WTC11 (cell line): ENCODE measurements around the gene MYBPHL. TPM values are rescaled to one million over a fixed set of nuclear protein-coding genes. Genes with fewer than 3 reads are reported as not detected.

Experiments
- ATAC-seq: fragments of 200-7000 bp; cut with Tn5 transposase; 2 replicates; pipeline ENCODE4 v1.10.0; 2021; ENCODE audit warnings: mild to moderate bottlenecking, moderate library complexity
- CTCF ChIA-PET: fragments of 300-600 bp; sonication (Branson Sonifier 250); formaldehyde crosslinking; loops from one replicate; lab custom pipeline; 2021; ENCODE audit warnings: antibody characterized with exemption; lab: Charles Lee
- POLR2A ChIA-PET: fragments of 350-600 bp; sonication (Branson Sonifier 250); formaldehyde crosslinking; loops from one replicate; lab custom pipeline; 2021; ENCODE audit warnings: antibody characterized with exemption; lab: Charles Lee
- DNase-seq: peaks from one replicate; pipeline ENCODE4 v3.0.0; 2021; ENCODE audit warnings: low spot score
- H3K27ac Mint-ChIP-seq: 2 replicates; pipeline ENCODE4 v1.8.0; 2021; ENCODE audit warnings: mixed read lengths
- H3K27me3 Mint-ChIP-seq: 2 replicates; pipeline ENCODE4 v1.8.0; 2021; ENCODE audit warnings: low read depth, mild to moderate bottlenecking, moderate library complexity, mixed read lengths
- H3K36me3 Mint-ChIP-seq: 2 replicates; pipeline ENCODE4 v1.8.0; 2021; ENCODE audit warnings: mixed read lengths
- H3K4me1 Mint-ChIP-seq: 2 replicates; pipeline ENCODE4 v1.8.0; 2022; ENCODE audit warnings: mixed read lengths
- H3K4me3 Mint-ChIP-seq: 2 replicates; pipeline ENCODE4 v1.8.0; 2021; ENCODE audit warnings: mild to moderate bottlenecking, moderate library complexity, mixed read lengths
- H3K9me3 Mint-ChIP-seq: 2 replicates; pipeline ENCODE4 v1.8.0; 2021; ENCODE audit warnings: mixed read lengths
- ATF6 ChIP-seq: sonication (generic); formaldehyde crosslinking; IDR thresholded peaks from 2 replicates; pipeline ENCODE4 v1.8.1; 2023; ENCODE audit warnings: mild to moderate bottlenecking, missing genetic modification reagents
- CREB1 ChIP-seq: sonication (generic); formaldehyde crosslinking; IDR thresholded peaks from 2 replicates; pipeline ENCODE4 v1.8.0; 2023; ENCODE audit warnings: mild to moderate bottlenecking, missing genetic modification reagents
- ELF4 ChIP-seq: sonication (generic); formaldehyde crosslinking; IDR thresholded peaks from 2 replicates; pipeline ENCODE4 v1.8.1; 2022; ENCODE audit warnings: low read depth, mild to moderate bottlenecking, moderate library complexity, missing genetic modification reagents
- GTF2I ChIP-seq: fragments of 250-450 bp; sonication (Bioruptor Pico); conservative IDR thresholded peaks from 2 replicates; pipeline ENCODE4 v1.4.0; 2021; ENCODE audit warnings: mild to moderate bottlenecking
- MXD4 ChIP-seq: fragments of 250-450 bp; sonication (Bioruptor Pico); IDR thresholded peaks from 2 replicates; pipeline ENCODE4 v1.8.0; 2021; ENCODE audit warnings: mild to moderate bottlenecking, moderate library complexity, borderline replicate concordance
- MYBL2 ChIP-seq: sonication (generic); formaldehyde crosslinking; IDR thresholded peaks from 2 replicates; pipeline ENCODE4 v1.8.1; 2023; ENCODE audit warnings: mild to moderate bottlenecking, moderate library complexity, missing genetic modification reagents
- ZNF512 ChIP-seq: sonication (generic); formaldehyde crosslinking; IDR thresholded peaks from 2 replicates; pipeline ENCODE4 v1.8.1; 2022; ENCODE audit warnings: missing genetic modification reagents, borderline replicate concordance
- total RNA-seq: library from RNA; stranded (reverse); gene quantifications from 3 replicates; pipeline ENCODE4 v1.2.3, GENCODE V29; 2021
- TF ChIP-seq, protein P1 (sequence below): sonication (generic); formaldehyde crosslinking; IDR thresholded peaks from 2 replicates; pipeline ENCODE4 v1.8.1; 2023; ENCODE audit warnings: mild to moderate bottlenecking, missing genetic modification reagents, borderline replicate concordance
- TF ChIP-seq, protein P2 (sequence below): sonication (generic); formaldehyde crosslinking; IDR thresholded peaks from 2 replicates; pipeline ENCODE4 v1.8.1; 2022; ENCODE audit warnings: low read depth, mild to moderate bottlenecking, moderate library complexity, missing genetic modification reagents, borderline replicate concordance
- TF ChIP-seq, protein P3 (sequence below): fragments of 250-450 bp; sonication (Bioruptor Pico); conservative IDR thresholded peaks from 2 replicates; pipeline ENCODE4 v1.9.0; 2021; ENCODE audit warnings: mild to moderate bottlenecking
- TF ChIP-seq, protein P4 (sequence below): sonication (generic); formaldehyde crosslinking; IDR thresholded peaks from 2 replicates; pipeline ENCODE4 v1.8.1; 2023; ENCODE audit warnings: mild to moderate bottlenecking, missing genetic modification reagents
- TF ChIP-seq, protein P5 (sequence below): sonication (generic); formaldehyde crosslinking; IDR thresholded peaks from 2 replicates; pipeline ENCODE4 v1.8.0; 2023; ENCODE audit warnings: missing genetic modification reagents

MYBPHL gene
- total RNA-seq, 1 experiment from 2014 or later, result 1.2 TPM

- Mint-ChIP-seq H3K4me1 (peaks cover 8% of the 10 kb centered on the region), H3K27me3 (no peaks in the 10 kb centered on the region), H3K27ac (no peak overlapping the region), H3K4me3 (no peak overlapping the region), H3K36me3 (peaks cover 38% of the 10 kb centered on the region), H3K9me3 (no peaks in the 10 kb centered on the region)
- TF ChIP-seq, protein P1, sequence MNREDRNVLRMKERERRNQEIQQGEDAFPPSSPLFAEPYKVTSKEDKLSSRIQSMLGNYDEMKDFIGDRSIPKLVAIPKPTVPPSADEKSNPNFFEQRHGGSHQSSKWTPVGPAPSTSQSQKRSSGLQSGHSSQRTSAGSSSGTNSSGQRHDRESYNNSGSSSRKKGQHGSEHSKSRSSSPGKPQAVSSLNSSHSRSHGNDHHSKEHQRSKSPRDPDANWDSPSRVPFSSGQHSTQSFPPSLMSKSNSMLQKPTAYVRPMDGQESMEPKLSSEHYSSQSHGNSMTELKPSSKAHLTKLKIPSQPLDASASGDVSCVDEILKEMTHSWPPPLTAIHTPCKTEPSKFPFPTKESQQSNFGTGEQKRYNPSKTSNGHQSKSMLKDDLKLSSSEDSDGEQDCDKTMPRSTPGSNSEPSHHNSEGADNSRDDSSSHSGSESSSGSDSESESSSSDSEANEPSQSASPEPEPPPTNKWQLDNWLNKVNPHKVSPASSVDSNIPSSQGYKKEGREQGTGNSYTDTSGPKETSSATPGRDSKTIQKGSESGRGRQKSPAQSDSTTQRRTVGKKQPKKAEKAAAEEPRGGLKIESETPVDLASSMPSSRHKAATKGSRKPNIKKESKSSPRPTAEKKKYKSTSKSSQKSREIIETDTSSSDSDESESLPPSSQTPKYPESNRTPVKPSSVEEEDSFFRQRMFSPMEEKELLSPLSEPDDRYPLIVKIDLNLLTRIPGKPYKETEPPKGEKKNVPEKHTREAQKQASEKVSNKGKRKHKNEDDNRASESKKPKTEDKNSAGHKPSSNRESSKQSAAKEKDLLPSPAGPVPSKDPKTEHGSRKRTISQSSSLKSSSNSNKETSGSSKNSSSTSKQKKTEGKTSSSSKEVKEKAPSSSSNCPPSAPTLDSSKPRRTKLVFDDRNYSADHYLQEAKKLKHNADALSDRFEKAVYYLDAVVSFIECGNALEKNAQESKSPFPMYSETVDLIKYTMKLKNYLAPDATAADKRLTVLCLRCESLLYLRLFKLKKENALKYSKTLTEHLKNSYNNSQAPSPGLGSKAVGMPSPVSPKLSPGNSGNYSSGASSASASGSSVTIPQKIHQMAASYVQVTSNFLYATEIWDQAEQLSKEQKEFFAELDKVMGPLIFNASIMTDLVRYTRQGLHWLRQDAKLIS (CRISPR knock-in tag), result no peak
- TF ChIP-seq, protein P2, sequence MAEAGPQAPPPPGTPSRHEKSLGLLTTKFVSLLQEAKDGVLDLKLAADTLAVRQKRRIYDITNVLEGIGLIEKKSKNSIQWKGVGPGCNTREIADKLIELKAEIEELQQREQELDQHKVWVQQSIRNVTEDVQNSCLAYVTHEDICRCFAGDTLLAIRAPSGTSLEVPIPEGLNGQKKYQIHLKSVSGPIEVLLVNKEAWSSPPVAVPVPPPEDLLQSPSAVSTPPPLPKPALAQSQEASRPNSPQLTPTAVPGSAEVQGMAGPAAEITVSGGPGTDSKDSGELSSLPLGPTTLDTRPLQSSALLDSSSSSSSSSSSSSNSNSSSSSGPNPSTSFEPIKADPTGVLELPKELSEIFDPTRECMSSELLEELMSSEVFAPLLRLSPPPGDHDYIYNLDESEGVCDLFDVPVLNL (CRISPR knock-in tag), result no peak
- TF ChIP-seq ELF4 (CRISPR knock-in tag) (no peak), GTF2I (CRISPR knock-in tag) (no peak), MYBL2 (CRISPR knock-in tag) (no peak)
- TF ChIP-seq, protein P3, sequence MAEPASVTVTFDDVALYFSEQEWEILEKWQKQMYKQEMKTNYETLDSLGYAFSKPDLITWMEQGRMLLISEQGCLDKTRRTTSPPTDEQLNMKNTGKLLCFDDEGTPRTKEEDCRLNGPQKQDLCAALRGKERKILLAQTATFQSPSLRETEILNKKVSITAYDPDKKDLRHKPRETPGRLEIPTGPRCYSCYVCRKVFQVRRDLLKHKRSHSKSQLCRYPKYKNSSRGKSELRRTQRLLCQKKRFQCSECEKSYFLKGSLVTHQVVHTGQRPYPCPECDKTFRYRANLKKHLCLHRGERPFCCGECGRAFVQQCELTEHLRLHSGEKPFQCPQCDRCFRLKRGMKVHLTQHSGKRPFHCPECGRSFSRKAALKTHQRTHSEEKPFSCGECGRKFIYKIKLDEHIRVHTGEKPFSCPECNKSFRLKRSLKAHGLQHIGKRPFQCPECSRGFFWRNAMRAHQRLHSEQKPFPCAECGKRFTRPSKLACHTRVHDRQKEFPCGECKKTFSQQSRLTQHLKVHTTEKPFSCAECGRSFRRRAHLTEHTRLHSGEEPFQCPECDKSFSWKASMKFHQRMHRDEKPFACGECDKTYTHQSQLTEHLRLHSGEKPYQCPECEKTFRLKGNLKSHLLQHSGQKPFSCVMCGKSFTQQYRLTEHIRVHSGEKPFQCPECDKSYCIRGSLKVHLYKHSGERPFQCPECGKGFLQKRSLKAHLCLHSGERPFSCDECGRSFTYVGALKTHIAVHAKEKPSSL (CRISPR knock-in tag), result no peak
- TF ChIP-seq, protein P4, sequence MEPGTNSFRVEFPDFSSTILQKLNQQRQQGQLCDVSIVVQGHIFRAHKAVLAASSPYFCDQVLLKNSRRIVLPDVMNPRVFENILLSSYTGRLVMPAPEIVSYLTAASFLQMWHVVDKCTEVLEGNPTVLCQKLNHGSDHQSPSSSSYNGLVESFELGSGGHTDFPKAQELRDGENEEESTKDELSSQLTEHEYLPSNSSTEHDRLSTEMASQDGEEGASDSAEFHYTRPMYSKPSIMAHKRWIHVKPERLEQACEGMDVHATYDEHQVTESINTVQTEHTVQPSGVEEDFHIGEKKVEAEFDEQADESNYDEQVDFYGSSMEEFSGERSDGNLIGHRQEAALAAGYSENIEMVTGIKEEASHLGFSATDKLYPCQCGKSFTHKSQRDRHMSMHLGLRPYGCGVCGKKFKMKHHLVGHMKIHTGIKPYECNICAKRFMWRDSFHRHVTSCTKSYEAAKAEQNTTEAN (CRISPR knock-in tag), result no peak
- ATAC-seq, result no peak
- CTCF ChIA-PET, result no interaction called here
- POLR2A ChIA-PET, result no interaction called here
- DNase-seq, result no peak
Measured at GRCh38 chr1:109314795-109315194, 8.0 kb upstream of the MYBPHL start.

DNA sequence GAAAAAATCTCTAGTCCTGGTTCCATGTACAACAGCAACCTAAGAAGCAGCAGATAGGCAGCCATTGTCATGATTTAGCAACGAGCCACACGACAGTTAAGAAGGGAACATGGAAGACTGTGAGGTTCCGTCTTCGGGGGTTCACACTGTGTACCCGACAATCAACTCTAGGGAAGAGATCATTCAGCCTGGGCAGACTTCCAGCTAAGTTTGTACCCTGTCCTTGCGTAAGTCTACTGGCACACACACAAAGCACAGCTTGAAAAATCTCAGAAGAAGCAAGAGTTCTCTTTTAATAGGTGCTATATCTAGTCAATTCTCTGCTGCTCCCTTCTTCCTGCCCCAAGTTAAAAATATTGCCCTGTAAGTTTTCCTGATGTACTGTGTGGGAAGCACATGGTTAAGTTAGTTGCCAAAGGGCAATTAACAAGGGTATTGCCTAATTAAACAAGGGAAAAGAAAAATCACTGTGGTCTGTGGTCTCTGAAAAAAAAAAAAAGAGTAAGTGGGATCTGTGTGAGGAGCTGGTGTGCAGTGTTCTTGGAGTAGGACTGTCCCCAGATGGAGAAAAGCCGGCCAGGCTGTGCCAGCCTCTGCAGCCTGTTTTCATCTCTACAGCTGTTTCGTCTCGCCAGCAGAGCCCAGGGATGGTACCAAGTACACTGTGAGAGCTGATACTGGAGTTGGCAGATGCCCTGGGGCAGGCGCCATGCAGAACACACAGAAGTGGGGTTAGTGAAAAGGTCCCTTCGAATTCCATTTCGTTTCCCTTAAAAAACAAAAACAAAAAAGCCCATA is 6.4 kb upstream of the MYBPHL start:
- ChIA-PET POLR2A (interaction anchor here (0.8 kb wide), 1 partner anchor 209 kb away, joined by 3 read pairs; no protein-coding TSS in a partner anchor), CTCF (interaction anchor here (0.6 to 0.9 kb wide), 2 partner anchors 86 to 219 kb away, joined by 3 to 4 read pairs; no protein-coding TSS in a partner anchor)
- Mint-ChIP-seq H3K9me3 (no peaks in the 10 kb centered on the region), H3K4me1 (no peaks in the 10 kb centered on the region), H3K27me3 (no peaks in the 10 kb centered on the region), H3K4me3 (no peak overlapping the region), H3K36me3 (peaks cover 38% of the 10 kb centered on the region), H3K27ac (no peak overlapping the region)
- DNase-seq (no peak), ATAC-seq (no peak)
- TF ChIP-seq ZNF512 (CRISPR knock-in tag) (no peak), ATF6 (CRISPR knock-in tag) (no peak), MXD4 (CRISPR knock-in tag) (no peak), CREB1 (CRISPR knock-in tag) (no peak)
- TF ChIP-seq, protein P5, sequence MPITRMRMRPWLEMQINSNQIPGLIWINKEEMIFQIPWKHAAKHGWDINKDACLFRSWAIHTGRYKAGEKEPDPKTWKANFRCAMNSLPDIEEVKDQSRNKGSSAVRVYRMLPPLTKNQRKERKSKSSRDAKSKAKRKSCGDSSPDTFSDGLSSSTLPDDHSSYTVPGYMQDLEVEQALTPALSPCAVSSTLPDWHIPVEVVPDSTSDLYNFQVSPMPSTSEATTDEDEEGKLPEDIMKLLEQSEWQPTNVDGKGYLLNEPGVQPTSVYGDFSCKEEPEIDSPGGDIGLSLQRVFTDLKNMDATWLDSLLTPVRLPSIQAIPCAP (CRISPR knock-in tag), result no peak
